Activated T-cell treated with anti-CD3 and anti-CD28 coated beads, Interleukin-2, amount 50 U/mL, for 48 hours (primary cell): Measurements from ENCODE around the gene NUDCD2.
"Not testable (repeated sequence)": the region's sequence is repeated elsewhere in the genome, so short reads cannot be mapped to it uniquely, and the experiment has no call there.

ENCODE experiments used
- DNase-seq, 2 experiments: peaks; one replicate each; pipeline ENCODE4 v3.0.0-alpha.2; 2020

Gene NUDCD2

GRCh38 chr5:163415673-163416072 is 44.2 kb downstream of the NUDCD2 start:
- DNase-seq: not testable (repeated sequence)

GRCh38 chr5:163410505-163410904 is 49.4 kb downstream of the NUDCD2 start:
- DNase-seq: no peak

- no peak for DNase-seq
Observed at GRCh38 chr5:163409384-163409783, 50.5 kb downstream of the NUDCD2 start.

- peak; percentile 61 to 64 for DNase-seq
Observed at GRCh38 chr5:163408311-163408923, 51.5 kb downstream of the NUDCD2 start.

- DNase-seq: no peak
Observed at GRCh38 chr5:163407034-163407655, 52.8 kb downstream of the NUDCD2 start.

GRCh38 chr5:163404364-163405173 is 55.3 kb downstream of the NUDCD2 start:
- no peak for DNase-seq

- no peak for DNase-seq
Observed at GRCh38 chr5:163402007-163402406, 57.9 kb downstream of the NUDCD2 start.

- no peak for DNase-seq
Observed at GRCh38 chr5:163401271-163401670, 58.6 kb downstream of the NUDCD2 start.

GRCh38 chr5:163399923-163400322 is 60.0 kb downstream of the NUDCD2 start:
- no peak for DNase-seq

GRCh38 chr5:163397354-163397753 is 62.5 kb downstream of the NUDCD2 start:
- no peak for DNase-seq

GRCh38 chr5:163396818-163397340 is 63.0 kb downstream of the NUDCD2 start:
- DNase-seq: not testable (repeated sequence)
